ENCODE results near the gene KPNA3. TPM values are rescaled to one million over a fixed set of nuclear protein-coding genes. Genes with fewer than 3 reads are reported as not detected.

Gene KPNA3
- total RNA-seq, 1 donor from 2014 or later: 60.0 TPM

GRCh38 chr13:49649963-49650312 lies 142.5 kb downstream of the KPNA3 start:
- Histone ChIP-seq H3K27ac (replicated peaks) (no peak overlapping the region), H3K4me3 (no peak overlapping the region), H3K9me3 (replicated peaks) (no peaks in the 10 kb centered on the region), H3K36me3 (no peaks in the 10 kb centered on the region), H3K4me1 (peaks cover 8% of the 10 kb centered on the region), H3K27me3 (ENCODE audit: low read depth) (no peaks in the 10 kb centered on the region)
- intact Hi-C loops (cut with micrococcal nuclease): no loop called here
- DNase-seq: no peak
- no peak for TF ChIP-seq CTCF (IDR thresholded peaks at IDR 0.05; ENCODE audit: borderline replicate concordance)

Other genes starting within 250 kb of the KPNA3 start
- 21.6 TPM for gene RCBTB1, start 207.1 kb downstream of the KPNA3 start, total RNA-seq
- gene ARL11, start 164.2 kb downstream of the KPNA3 start, total RNA-seq: 0.52 TPM
- 6.0 TPM for gene EBPL, start 101.2 kb downstream of the KPNA3 start, total RNA-seq
- 13.4 TPM for gene SPRYD7, start 143.7 kb upstream of the KPNA3 start, total RNA-seq
- gene TRIM13, start 204.4 kb upstream of the KPNA3 start, total RNA-seq: 22.1 TPM
- not detected for gene KCNRG, start 222.8 kb upstream of the KPNA3 start, total RNA-seq

Data from left ventricle myocardium inferior (tissue), 1 donor.